AG09309 (cell line): ENCODE measurements around the gene UBE2G1.

Source experiments
- DNase-seq: peaks from one replicate; pipeline ENCODE4 v3.0.0-alpha.2; 2010; ENCODE audit warnings: low read depth
- H3K4me3 ChIP-seq: 2 replicates; pipeline ENCODE4 v1.5.1; 2011; ENCODE audit warnings: mild to moderate bottlenecking, low read depth, low read length, moderate library complexity; ENCODE audit not compliant: control insufficient read depth
- CTCF ChIP-seq: IDR thresholded peaks from 2 replicates; pipeline ENCODE4 v1.5.1; 2011; ENCODE audit warnings: mild to moderate bottlenecking, low read depth, low read length, inconsistent platforms; ENCODE audit not compliant: insufficient read depth, control insufficient read depth; ENCODE audit errors: missing control alignments

The UBE2G1 gene

GRCh38 chr17:4241535-4241934 is 124.9 kb downstream of the UBE2G1 start:
- DNase-seq = no peak
- TF ChIP-seq CTCF = no peak
- H3K4me3 ChIP-seq = no peak overlapping the region

GRCh38 chr17:4236456-4236855 is 130.0 kb downstream of the UBE2G1 start:
- no peak for TF ChIP-seq CTCF
- H3K4me3 ChIP-seq = no peak overlapping the region
- DNase-seq = no peak

- no peak for TF ChIP-seq CTCF
- no peak for DNase-seq
- no peak overlapping the region for H3K4me3 ChIP-seq
These were observed 130.8 kb downstream of the UBE2G1 start for GRCh38 chr17:4235372-4236279.

- no peak for DNase-seq
- H3K4me3 ChIP-seq = no peak overlapping the region
- no peak for TF ChIP-seq CTCF
These were observed 132.1 kb downstream of the UBE2G1 start for GRCh38 chr17:4234401-4234800.

GRCh38 chr17:4233668-4234258 is 132.7 kb downstream of the UBE2G1 start:
- DNase-seq = no peak
- no peak overlapping the region for H3K4me3 ChIP-seq
- no peak for TF ChIP-seq CTCF

- H3K4me3 ChIP-seq = no peak overlapping the region
- DNase-seq = peak; percentile 32
- no peak for TF ChIP-seq CTCF
These were observed 134.2 kb downstream of the UBE2G1 start for GRCh38 chr17:4232168-4232813.
